Renal cortex interstitium (tissue), 11 donors: ENCODE measurements around the gene NRIP1. TPM values are rescaled to one million over a fixed set of nuclear protein-coding genes. Genes with fewer than 3 reads are reported as not detected.
"Not testable (repeated sequence)": the region's sequence is repeated elsewhere in the genome, so short reads cannot be mapped to it uniquely, and the experiment has no call there.

Source experiments
- DNase-seq, 11 donors: peaks; one replicate each; pipeline ENCODE4 v3.0.0-alpha.2; 2013; ENCODE audit warnings: low read depth in 9 of 11, low spot score in 4 of 11; ENCODE audit errors: extremely low read depth in 1 of 11
- polyA plus RNA-seq, 3 donors: library from polyadenylated mRNA; unstranded; fragments of 120-200 nt; gene quantifications; one replicate each; pipeline ENCODE4 v1.2.1, GENCODE V29; 2013; ENCODE audit not compliant: insufficient read length in 3 of 3

The NRIP1 gene
- polyA plus RNA-seq, 3 donors: 59.6 to 67.8 (median 60.1) TPM

- no peak for DNase-seq
These were observed 12.4 kb downstream of the NRIP1 start for GRCh38 chr21:15052459-15052763.

GRCh38 chr21:15051644-15052458 lies 12.9 kb downstream of the NRIP1 start:
- no peak for DNase-seq

- DNase-seq: no peak
These were observed 14.0 kb downstream of the NRIP1 start for GRCh38 chr21:15050568-15051377.

DNA sequence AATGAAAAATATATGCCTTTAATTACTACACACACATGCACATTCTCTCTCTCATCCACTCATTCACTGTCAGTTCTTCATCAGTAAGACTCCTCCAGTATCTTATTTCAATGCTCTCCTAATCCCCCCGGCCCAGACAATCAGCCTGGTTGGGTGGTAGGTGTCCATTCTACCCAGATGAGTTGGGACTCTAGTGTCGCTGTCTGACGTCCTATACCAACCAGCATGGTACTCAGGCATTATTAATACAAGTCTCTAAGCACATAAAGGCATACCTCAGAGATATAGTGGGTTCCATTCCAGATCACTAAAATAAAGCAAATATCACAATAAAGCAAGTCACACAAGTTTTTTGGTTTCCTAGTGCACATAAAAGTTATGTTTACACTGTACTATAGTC lies 19.8 kb downstream of the NRIP1 start:
- no peak for DNase-seq

- DNase-seq: no peak
These were observed 22.3 kb downstream of the NRIP1 start for GRCh38 chr21:15042531-15042930.

- no peak for DNase-seq
These were observed 25.0 kb downstream of the NRIP1 start for GRCh38 chr21:15039607-15040299.

- no peak for DNase-seq
These were observed 26.9 kb downstream of the NRIP1 start for GRCh38 chr21:15037900-15038293.

GRCh38 chr21:15037095-15037899 lies 27.5 kb downstream of the NRIP1 start:
- DNase-seq: no peak

- no peak for DNase-seq
These were observed 28.6 kb downstream of the NRIP1 start for GRCh38 chr21:15036189-15036588.

DNA sequence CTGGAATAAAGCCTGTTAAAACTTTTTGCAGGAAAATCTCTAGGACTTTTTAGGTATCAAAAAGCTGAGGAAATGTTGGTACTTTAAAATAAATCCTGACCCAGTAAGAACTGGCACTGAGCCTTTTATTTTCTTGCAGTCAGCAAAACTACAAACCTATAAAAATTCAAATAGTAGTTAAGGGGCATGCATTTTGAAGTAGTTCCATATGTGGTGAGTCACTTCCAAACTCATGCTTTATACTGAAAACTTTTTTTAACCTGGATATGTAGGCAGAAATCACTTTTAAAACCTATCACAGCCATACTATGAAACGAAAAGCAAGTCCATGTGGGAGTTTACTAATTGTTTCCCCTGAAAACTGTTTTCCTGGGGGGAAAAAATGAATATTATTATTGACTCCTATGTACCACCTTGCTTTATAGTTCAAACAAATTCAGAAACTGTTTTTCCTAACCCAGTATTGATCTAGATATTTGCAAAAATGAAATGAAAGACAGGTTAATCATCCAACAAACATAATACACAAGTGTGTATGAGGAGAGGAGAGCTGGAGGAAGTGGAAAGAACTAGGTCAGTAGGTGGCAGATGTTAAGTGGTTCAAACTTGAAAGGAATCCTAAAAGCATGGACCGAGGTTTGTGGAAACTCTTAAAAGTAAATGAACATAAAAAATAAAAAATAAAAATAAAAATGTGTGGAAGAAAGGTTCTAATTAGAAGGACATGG lies 30.5 kb downstream of the NRIP1 start:
- no peak for DNase-seq

DNA sequence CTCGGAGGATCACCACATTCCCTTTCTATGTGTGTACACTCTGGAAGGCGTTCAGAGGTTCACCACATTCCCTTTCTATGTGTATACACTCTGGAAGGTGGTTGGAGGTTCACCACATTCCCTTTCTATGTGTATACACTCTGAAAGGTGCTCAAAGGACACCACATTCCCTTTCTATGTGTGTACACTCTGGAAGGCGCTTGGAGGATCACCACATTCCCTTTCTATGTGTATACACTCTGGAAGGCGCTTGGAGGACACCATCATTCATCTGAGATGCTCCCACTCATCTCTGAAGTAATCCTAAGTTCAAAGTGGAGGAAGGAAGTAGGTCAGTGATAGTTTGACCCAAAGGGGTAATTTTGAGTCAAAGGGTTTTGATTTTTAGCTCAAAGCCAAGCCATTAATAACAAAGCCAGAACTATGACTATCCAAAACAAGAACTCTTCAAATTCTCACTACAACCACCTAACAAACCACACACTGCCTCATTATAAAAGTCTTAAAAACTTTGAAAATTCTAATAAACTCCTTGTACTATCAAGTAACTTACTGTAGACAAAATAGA lies 32.9 kb downstream of the NRIP1 start:
- DNase-seq: no peak

DNA sequence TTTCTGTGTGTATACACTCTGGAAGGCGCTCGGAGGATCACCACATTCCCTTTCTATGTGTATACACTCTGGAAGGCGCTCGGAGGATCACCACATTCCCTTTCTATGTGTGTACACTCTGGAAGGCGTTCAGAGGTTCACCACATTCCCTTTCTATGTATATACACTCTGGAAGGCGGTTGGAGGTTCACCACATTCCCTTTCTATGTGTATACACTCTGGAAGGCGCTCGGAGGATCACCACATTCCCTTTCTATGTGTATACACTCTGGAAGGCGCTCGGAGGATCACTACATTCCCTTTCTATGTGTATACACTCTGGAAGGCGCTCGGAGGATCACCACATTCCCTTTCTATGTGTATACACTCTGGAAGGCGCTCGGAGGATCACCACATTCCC lies 33.4 kb downstream of the NRIP1 start:
- not testable (repeated sequence) for DNase-seq

- DNase-seq: not testable (repeated sequence)
These were observed 33.9 kb downstream of the NRIP1 start for GRCh38 chr21:15030861-15031260.

GRCh38 chr21:15029077-15029476 lies 35.7 kb downstream of the NRIP1 start:
- no peak for DNase-seq

DNA sequence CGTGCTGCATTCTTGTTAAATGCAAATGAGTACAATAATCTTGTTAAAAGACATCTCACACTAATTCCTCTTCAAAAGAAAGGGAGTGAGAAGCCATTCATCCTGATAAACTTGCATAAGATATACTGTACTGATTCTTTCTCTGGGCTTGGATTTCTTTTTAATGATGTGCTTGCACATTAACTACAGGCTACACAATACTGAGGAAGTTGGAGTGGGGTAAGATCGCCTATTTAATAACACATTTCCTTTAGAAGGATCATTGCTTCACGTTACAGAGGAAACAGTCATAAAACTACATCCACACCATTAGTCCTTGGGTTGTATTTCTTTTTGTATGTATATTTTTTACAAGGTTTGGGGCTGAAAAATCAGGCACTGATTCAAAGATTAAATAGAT lies 36.6 kb downstream of the NRIP1 start:
- DNase-seq: no peak

GRCh38 chr21:15027056-15027455 lies 37.7 kb downstream of the NRIP1 start:
- no peak for DNase-seq

- DNase-seq: no peak
These were observed 38.4 kb downstream of the NRIP1 start for GRCh38 chr21:15026370-15026769.

- no peak for DNase-seq
These were observed 41.0 kb downstream of the NRIP1 start for GRCh38 chr21:15023776-15024175.
